Astrocyte of the cerebellum (primary cell): ENCODE data around the gene ADARB2.

Source experiments
- DNase-seq: peaks from one replicate; pipeline ENCODE4 v3.0.0-alpha.2; 2011; ENCODE audit warnings: low read depth
- H3K4me3 ChIP-seq: 2 replicates; pipeline ENCODE4 v1.5.1; 2011; ENCODE audit warnings: mild to moderate bottlenecking, low read depth, low read length, moderate library complexity
- CTCF ChIP-seq: IDR thresholded peaks from 2 replicates; pipeline ENCODE4 v1.5.1; 2012; ENCODE audit warnings: low read length, low read depth, moderate library complexity, mild to moderate bottlenecking; ENCODE audit errors: missing control alignments
- in situ Hi-C: cut with HindIII; loops from 2 replicates; pipeline ENCODE4 v1.10.0; 2017; ENCODE audit warnings: low sequenced_read_pairs

ADARB2 gene

GRCh38 chr10:1698185-1698584 is 39.1 kb downstream of the ADARB2 start:
- DNase-seq, result no peak
- in situ Hi-C loops, result no loop called here
- H3K4me3 ChIP-seq, result no peak overlapping the region
- no peak for TF ChIP-seq CTCF

GRCh38 chr10:1696106-1696505 is 41.2 kb downstream of the ADARB2 start:
- in situ Hi-C loops, result no loop called here
- DNase-seq, result no peak
- H3K4me3 ChIP-seq, result no peak overlapping the region
- TF ChIP-seq CTCF, result no peak

GRCh38 chr10:1690086-1690485 is 47.2 kb downstream of the ADARB2 start:
- no peak for DNase-seq
- in situ Hi-C loops, result no loop called here
- no peak overlapping the region for H3K4me3 ChIP-seq
- TF ChIP-seq CTCF, result no peak

- TF ChIP-seq CTCF, result no peak
- in situ Hi-C loops, result no loop called here
- DNase-seq, result no peak
- H3K4me3 ChIP-seq, result no peak overlapping the region
Observed at GRCh38 chr10:1688531-1688930, 48.8 kb downstream of the ADARB2 start.

GRCh38 chr10:1687623-1688150 is 49.6 kb downstream of the ADARB2 start:
- TF ChIP-seq CTCF, result no peak
- in situ Hi-C loops, result no loop called here
- no peak overlapping the region for H3K4me3 ChIP-seq
- no peak for DNase-seq

- H3K4me3 ChIP-seq, result no peak overlapping the region
- no peak for DNase-seq
- TF ChIP-seq CTCF, result no peak
- in situ Hi-C loops, result no loop called here
Observed at GRCh38 chr10:1687190-1687589, 50.1 kb downstream of the ADARB2 start.

GRCh38 chr10:1686491-1686749 is 50.9 kb downstream of the ADARB2 start:
- no peak for DNase-seq
- no peak for TF ChIP-seq CTCF
- in situ Hi-C loops, result no loop called here

More at GRCh38 chr10:1686491-1686749, 50.9 kb downstream of the ADARB2 start:
- no peak overlapping the region for H3K4me3 ChIP-seq
